ENCODE data around the gene C1QTNF6. TPM values are rescaled to one million over a fixed set of nuclear protein-coding genes. Genes with fewer than 3 reads are reported as not detected.

C1QTNF6 gene
- total and polyA plus RNA-seq, 5 donors from 2014 or later, result 1.6 to 13.6 (median 2.1) TPM

GRCh38 chr22:37207981-37208380, 19.9 kb upstream of the C1QTNF6 start:
- H3K27me3 ChIP-seq (ENCODE audit: control insufficient read depth, insufficient read depth, low read length), result no peaks in the 10 kb centered on the region
- peaks cover 0 to 57% (median 8%) of the 10 kb centered on the region in 4 donors for H3K4me1 Mint-ChIP-seq
- H3K9me3 Mint-ChIP-seq, result no peaks in the 10 kb centered on the region
- H3K27ac ChIP-seq (ENCODE audit: insufficient read depth, low read length, poor library complexity, severe bottlenecking), result no peak overlapping the region
- H3K4me3 ChIP-seq (ENCODE audit: low read depth, low read length), result no peak overlapping the region
- H3K4me1 ChIP-seq (ENCODE audit: control insufficient read depth, insufficient read depth, low read length, poor library complexity, severe bottlenecking), result peaks cover 25% of the 10 kb centered on the region
- peak in 1 of 3 donors; percentile 55 for DNase-seq
- H3K36me3 ChIP-seq (ENCODE audit: control insufficient read depth, insufficient read depth, low read length), result no peaks in the 10 kb centered on the region
- no peaks in the 10 kb centered on the region for H3K9me3 ChIP-seq (ENCODE audit: control insufficient read depth in 2 of 2, low read length in 2 of 2)
- peaks cover 5% of the 10 kb centered on the region for H3K36me3 Mint-ChIP-seq
- peak overlapping the region; percentile 58 to 83 (median 76) for H3K27ac Mint-ChIP-seq
- peak; percentile 67 to 73 for ATAC-seq (ENCODE audit: low read depth in 2 of 2)
- no peaks in the 10 kb centered on the region for H3K27me3 Mint-ChIP-seq
- H3K4me3 Mint-ChIP-seq, result peak overlapping the region in 3 of 4 donors; percentile 43 to 78 (median 49)

- H3K4me3 Mint-ChIP-seq, result peak overlapping the region in 1 of 4 donors; percentile 21
- H3K36me3 Mint-ChIP-seq, result peaks cover 5% of the 10 kb centered on the region
- Histone ChIP-seq H3K27ac (ENCODE audit: insufficient read depth, low read length, poor library complexity, severe bottlenecking) (no peak overlapping the region), H3K27me3 (ENCODE audit: control insufficient read depth, insufficient read depth, low read length) (no peaks in the 10 kb centered on the region), H3K4me3 (ENCODE audit: low read depth, low read length) (no peak overlapping the region), H3K9me3 (ENCODE audit: control insufficient read depth in 2 of 2, low read length in 2 of 2) (no peaks in the 10 kb centered on the region), H3K36me3 (ENCODE audit: control insufficient read depth, insufficient read depth, low read length) (no peaks in the 10 kb centered on the region), H3K4me1 (ENCODE audit: control insufficient read depth, insufficient read depth, low read length, poor library complexity, severe bottlenecking) (peaks cover 24% of the 10 kb centered on the region)
- no peaks in the 10 kb centered on the region for H3K27me3 Mint-ChIP-seq
- no peak for ATAC-seq (ENCODE audit: low read depth in 2 of 2)
- H3K9me3 Mint-ChIP-seq, result no peaks in the 10 kb centered on the region
- H3K4me1 Mint-ChIP-seq, result peaks cover 0 to 56% (median 8%) of the 10 kb centered on the region in 4 donors
- no peak for DNase-seq
- H3K27ac Mint-ChIP-seq, result peak overlapping the region in 1 of 3 donors; percentile 52
Observed at GRCh38 chr22:37206841-37207821, 19.1 kb upstream of the C1QTNF6 start.

- Mint-ChIP-seq H3K27me3 (no peaks in the 10 kb centered on the region), H3K4me1 (peaks cover 0 to 53% (median 8%) of the 10 kb centered on the region in 4 donors), H3K4me3 (no peak overlapping the region), H3K36me3 (peaks cover 5% of the 10 kb centered on the region), H3K27ac (peak overlapping the region in 1 of 3 donors; percentile 61), H3K9me3 (no peaks in the 10 kb centered on the region)
- DNase-seq (no peak), ATAC-seq (ENCODE audit: low read depth in 2 of 2) (no peak)
- Histone ChIP-seq H3K4me3 (ENCODE audit: low read depth, low read length) (no peak overlapping the region), H3K27ac (ENCODE audit: insufficient read depth, low read length, poor library complexity, severe bottlenecking) (no peak overlapping the region), H3K9me3 (ENCODE audit: control insufficient read depth in 2 of 2, low read length in 2 of 2) (no peaks in the 10 kb centered on the region), H3K27me3 (ENCODE audit: control insufficient read depth, insufficient read depth, low read length) (no peaks in the 10 kb centered on the region), H3K36me3 (ENCODE audit: control insufficient read depth, insufficient read depth, low read length) (no peaks in the 10 kb centered on the region), H3K4me1 (ENCODE audit: control insufficient read depth, insufficient read depth, low read length, poor library complexity, severe bottlenecking) (peaks cover 18% of the 10 kb centered on the region)
Observed at GRCh38 chr22:37206118-37206840, 18.2 kb upstream of the C1QTNF6 start.

- Mint-ChIP-seq H3K27ac (peak overlapping the region in 1 of 3 donors; percentile 17), H3K36me3 (no peaks in the 10 kb centered on the region), H3K4me3 (no peak overlapping the region), H3K9me3 (no peaks in the 10 kb centered on the region), H3K4me1 (peaks cover 0 to 50% (median 7%) of the 10 kb centered on the region in 4 donors), H3K27me3 (no peaks in the 10 kb centered on the region)
- Histone ChIP-seq H3K36me3 (ENCODE audit: control insufficient read depth, insufficient read depth, low read length) (no peaks in the 10 kb centered on the region), H3K9me3 (ENCODE audit: control insufficient read depth in 2 of 2, low read length in 2 of 2) (no peaks in the 10 kb centered on the region), H3K4me3 (ENCODE audit: low read depth, low read length) (no peak overlapping the region), H3K27ac (ENCODE audit: insufficient read depth, low read length, poor library complexity, severe bottlenecking) (no peak overlapping the region), H3K27me3 (ENCODE audit: control insufficient read depth, insufficient read depth, low read length) (no peaks in the 10 kb centered on the region), H3K4me1 (ENCODE audit: control insufficient read depth, insufficient read depth, low read length, poor library complexity, severe bottlenecking) (peaks cover 18% of the 10 kb centered on the region)
- ATAC-seq (ENCODE audit: low read depth in 2 of 2) (no peak), DNase-seq (no peak)
Observed at GRCh38 chr22:37205046-37205445, 17.0 kb upstream of the C1QTNF6 start.

GRCh38 chr22:37204045-37204655, 16.1 kb upstream of the C1QTNF6 start:
- H3K4me3 ChIP-seq (ENCODE audit: low read depth, low read length), result no peak overlapping the region
- no peaks in the 10 kb centered on the region for H3K9me3 Mint-ChIP-seq
- peak overlapping the region; percentile 17 to 48 (median 31) for H3K27ac Mint-ChIP-seq
- no peaks in the 10 kb centered on the region for H3K9me3 ChIP-seq (ENCODE audit: control insufficient read depth in 2 of 2, low read length in 2 of 2)
- H3K4me3 Mint-ChIP-seq, result peak overlapping the region in 1 of 4 donors; percentile 33
- H3K36me3 Mint-ChIP-seq, result no peaks in the 10 kb centered on the region
- no peaks in the 10 kb centered on the region for H3K36me3 ChIP-seq (ENCODE audit: control insufficient read depth, insufficient read depth, low read length)
- H3K27me3 Mint-ChIP-seq, result no peaks in the 10 kb centered on the region
- ATAC-seq (ENCODE audit: low read depth in 2 of 2) (no peak), DNase-seq (no peak)
- peaks cover 0 to 55% (median 10%) of the 10 kb centered on the region in 4 donors for H3K4me1 Mint-ChIP-seq
- no peak overlapping the region for H3K27ac ChIP-seq (ENCODE audit: insufficient read depth, low read length, poor library complexity, severe bottlenecking)
- H3K4me1 ChIP-seq (ENCODE audit: control insufficient read depth, insufficient read depth, low read length, poor library complexity, severe bottlenecking), result peaks cover 26% of the 10 kb centered on the region
- no peaks in the 10 kb centered on the region for H3K27me3 ChIP-seq (ENCODE audit: control insufficient read depth, insufficient read depth, low read length)

GRCh38 chr22:37203354-37204044, 15.5 kb upstream of the C1QTNF6 start:
- H3K4me3 ChIP-seq (ENCODE audit: low read depth, low read length), result no peak overlapping the region
- peaks cover 26% of the 10 kb centered on the region for H3K4me1 ChIP-seq (ENCODE audit: control insufficient read depth, insufficient read depth, low read length, poor library complexity, severe bottlenecking)
- no peak overlapping the region for H3K27ac ChIP-seq (ENCODE audit: insufficient read depth, low read length, poor library complexity, severe bottlenecking)
- DNase-seq (no peak), ATAC-seq (ENCODE audit: low read depth in 2 of 2) (no peak)
- H3K4me1 Mint-ChIP-seq, result peaks cover 0 to 50% (median 8%) of the 10 kb centered on the region in 4 donors
- no peak overlapping the region for H3K4me3 Mint-ChIP-seq
- H3K36me3 Mint-ChIP-seq, result no peaks in the 10 kb centered on the region
- H3K27me3 ChIP-seq (ENCODE audit: control insufficient read depth, insufficient read depth, low read length), result no peaks in the 10 kb centered on the region
- no peaks in the 10 kb centered on the region for H3K9me3 ChIP-seq (ENCODE audit: control insufficient read depth in 2 of 2, low read length in 2 of 2)
- H3K27me3 Mint-ChIP-seq, result no peaks in the 10 kb centered on the region
- H3K27ac Mint-ChIP-seq, result peak overlapping the region in 1 of 3 donors; percentile 20
- H3K36me3 ChIP-seq (ENCODE audit: control insufficient read depth, insufficient read depth, low read length), result no peaks in the 10 kb centered on the region
- no peaks in the 10 kb centered on the region for H3K9me3 Mint-ChIP-seq

GRCh38 chr22:37202716-37203115, 14.7 kb upstream of the C1QTNF6 start:
- Mint-ChIP-seq H3K27ac (no peak overlapping the region), H3K9me3 (no peaks in the 10 kb centered on the region), H3K36me3 (no peaks in the 10 kb centered on the region), H3K4me1 (peaks cover 0 to 50% (median 11%) of the 10 kb centered on the region in 4 donors), H3K4me3 (peak overlapping the region in 1 of 4 donors; percentile 10), H3K27me3 (peaks cover 4% of the 10 kb centered on the region)
- DNase-seq (no peak), ATAC-seq (ENCODE audit: low read depth in 2 of 2) (no peak)
- Histone ChIP-seq H3K27ac (ENCODE audit: insufficient read depth, low read length, poor library complexity, severe bottlenecking) (no peak overlapping the region), H3K27me3 (ENCODE audit: control insufficient read depth, insufficient read depth, low read length) (no peaks in the 10 kb centered on the region), H3K36me3 (ENCODE audit: control insufficient read depth, insufficient read depth, low read length) (no peaks in the 10 kb centered on the region), H3K9me3 (ENCODE audit: control insufficient read depth in 2 of 2, low read length in 2 of 2) (no peaks in the 10 kb centered on the region), H3K4me3 (ENCODE audit: low read depth, low read length) (no peak overlapping the region), H3K4me1 (ENCODE audit: control insufficient read depth, insufficient read depth, low read length, poor library complexity, severe bottlenecking) (peaks cover 26% of the 10 kb centered on the region)

Measured in CD4-positive, CD25-positive, alpha-beta regulatory T cell (primary cell).